Kidney (tissue), 14 donors: Measurements from ENCODE around the gene NDUFB2. TPM values are rescaled to one million over a fixed set of nuclear protein-coding genes. Genes with fewer than 3 reads are reported as not detected.
"Not testable (repeated sequence)": the region's sequence is repeated elsewhere in the genome, so short reads cannot be mapped to it uniquely, and the experiment has no call there.

Source experiments
- DNase-seq, 5 donors: peaks; one replicate each; pipeline ENCODE4 v3.0.0-alpha.2; 2013 to 2020
- FAIRE-seq: peaks from 2 replicates; lab custom pipeline; 2012; peaks lifted over from hg19 to GRCh38; lab: Jason Lieb, UNC
- H3K27ac ChIP-seq, 2 donors: one replicate each; pipeline ENCODE4 v1.7.0; 2013; ENCODE audit warnings: low read depth in 2 of 2, low read length in 2 of 2, inconsistent platforms in 1 of 2
- H3K27me3 ChIP-seq: one replicate; pipeline ENCODE4 v1.7.1; 2013; ENCODE audit warnings: low read length, inconsistent platforms; ENCODE audit not compliant: control insufficient read depth, insufficient read depth
- H3K36me3 ChIP-seq, 3 donors: one replicate each; pipeline versions ENCODE4 v1.7.0 to v1.7.1; 2013; ENCODE audit warnings: low read length in 3 of 3, control low read depth in 1 of 3, inconsistent platforms in 1 of 3; ENCODE audit not compliant: insufficient read depth in 3 of 3, control insufficient read depth in 2 of 3
- H3K4me1 ChIP-seq, 3 donors: one replicate each; pipeline versions ENCODE4 v1.7.0 to v1.7.1; 2013; ENCODE audit warnings: low read length in 3 of 3, inconsistent platforms in 1 of 3, low read depth in 1 of 3; ENCODE audit not compliant: control insufficient read depth in 2 of 3, insufficient read depth in 2 of 3
- H3K4me3 ChIP-seq, 3 donors: one replicate each; pipeline versions ENCODE4 v1.7.0 to v1.8.1; 2013; ENCODE audit warnings: low read length in 3 of 3, control low read depth in 1 of 3, inconsistent platforms in 1 of 3
- H3K9ac ChIP-seq, 3 donors: one replicate each; pipeline versions ENCODE4 v1.7.0 to v1.7.1; 2013; ENCODE audit warnings: low read length in 3 of 3, control low read depth in 1 of 3, inconsistent platforms in 1 of 3
- H3K9me3 ChIP-seq, 3 donors: one replicate each; pipeline versions ENCODE4 v1.7.0 to v1.7.1; 2013; ENCODE audit warnings: low read length in 3 of 3, control low read depth in 1 of 3, inconsistent platforms in 1 of 3; ENCODE audit not compliant: control insufficient read depth in 2 of 3, insufficient read depth in 1 of 3
- CTCF ChIP-seq: IDR thresholded peaks from 3 replicates; pipeline ENCODE4 v1.5.1; 2012; ENCODE audit warnings: mild to moderate bottlenecking, moderate library complexity, borderline replicate concordance; ENCODE audit not compliant: insufficient read depth; ENCODE audit errors: extremely low read depth
- intact Hi-C: fragments of 100-400 bp; cut with DNase I; formaldehyde crosslinking; loops from one replicate; pipeline ENCODE4 v1.11.1; 2022
- polyA plus RNA-seq: library from polyadenylated mRNA; stranded (reverse); fragments of 350-450 nt; fragmentation: Illumina TruSeq; extraction: RNeasy Lipid Tissue Mini Kit (QIAGEN cat#74804); gene quantifications from one replicate; pipeline ENCODE4 v1.2.3, GENCODE V29; 2014; ENCODE audit warnings: low read depth, low replicate concordance; ENCODE audit not compliant: insufficient read depth
- total RNA-seq: library from RNA; stranded (reverse); fragmentation: NEBNext Ultra II Directional; extraction: Animal tissue kit (Norgen Biotek cat#: 25700); gene quantifications from one replicate; pipeline ENCODE4 v1.2.1, GENCODE V29; 2021
- donor health status: control.
- donor health status: control.
- donor health status: control.
- donor health status: control.
- donor health status: control.
- donor health status: DM: yes; HTN: yes; CAD: no.
- donor health status: Normal renal cell carcinoma (clear cell type).

The NDUFB2 gene
- total and polyA plus RNA-seq, 2 donors from 2014 or later: 255 to 998 TPM

DNA sequence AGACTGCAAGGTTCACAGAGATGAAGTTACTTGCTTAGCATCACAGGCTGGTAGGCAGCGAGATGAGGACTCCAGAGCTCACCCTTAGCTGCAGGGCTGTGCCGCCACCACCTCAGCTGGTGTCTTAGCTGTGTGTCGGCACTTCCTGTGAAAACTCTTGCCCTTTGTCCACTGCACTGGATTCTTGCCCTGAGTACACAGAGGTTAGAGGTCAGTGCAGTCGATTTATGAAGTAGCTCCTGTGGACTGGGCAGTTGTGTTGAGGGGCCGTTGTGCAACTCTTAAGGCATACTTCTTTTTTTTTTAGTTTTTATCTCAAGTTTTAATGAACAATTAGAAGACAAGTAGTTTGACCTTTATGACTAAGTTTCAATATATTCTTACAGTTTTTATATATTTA lies 10.6 kb downstream of the NDUFB2 start:
- no peak for FAIRE-seq
- intact Hi-C loops: no loop called here
- Histone ChIP-seq H3K9ac (no peak overlapping the region), H3K27me3 (no peaks in the 10 kb centered on the region), H3K9me3 (no peaks in the 10 kb centered on the region), H3K4me1 (no peaks in the 10 kb centered on the region), H3K4me3 (no peak overlapping the region), H3K36me3 (peaks cover 2 to 13% (median 4%) of the 10 kb centered on the region in 3 donors), H3K27ac (no peak overlapping the region)
- no peak for DNase-seq
- no peak for TF ChIP-seq CTCF

DNA sequence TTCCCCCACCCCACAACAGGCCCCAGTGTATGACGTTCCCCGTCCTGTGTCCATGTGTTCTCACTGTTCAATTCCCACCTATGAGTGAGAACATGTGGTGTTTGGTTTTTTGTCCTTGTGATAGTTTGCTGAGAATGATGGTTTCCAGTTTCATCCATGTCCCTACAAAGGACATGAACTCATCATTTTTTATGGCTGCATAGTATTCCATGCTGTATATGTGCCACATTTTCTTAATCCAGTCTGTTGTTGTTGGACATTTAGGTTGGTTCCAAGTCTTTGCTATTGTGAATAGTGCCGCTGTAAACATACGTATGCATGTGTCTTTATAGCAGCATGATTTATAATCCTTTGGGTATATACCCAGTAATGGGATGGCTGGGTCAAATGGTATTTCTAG lies 12.3 kb downstream of the NDUFB2 start:
- H3K4me1 ChIP-seq, FAIRE-seq, H3K27me3 ChIP-seq, H3K9ac ChIP-seq, H3K4me3 ChIP-seq, intact Hi-C loops, H3K9me3 ChIP-seq, DNase-seq, H3K27ac ChIP-seq: not testable (repeated sequence)
- H3K36me3 ChIP-seq: peaks cover 2 to 13% (median 4%) of the 10 kb centered on the region in 3 donors

DNA sequence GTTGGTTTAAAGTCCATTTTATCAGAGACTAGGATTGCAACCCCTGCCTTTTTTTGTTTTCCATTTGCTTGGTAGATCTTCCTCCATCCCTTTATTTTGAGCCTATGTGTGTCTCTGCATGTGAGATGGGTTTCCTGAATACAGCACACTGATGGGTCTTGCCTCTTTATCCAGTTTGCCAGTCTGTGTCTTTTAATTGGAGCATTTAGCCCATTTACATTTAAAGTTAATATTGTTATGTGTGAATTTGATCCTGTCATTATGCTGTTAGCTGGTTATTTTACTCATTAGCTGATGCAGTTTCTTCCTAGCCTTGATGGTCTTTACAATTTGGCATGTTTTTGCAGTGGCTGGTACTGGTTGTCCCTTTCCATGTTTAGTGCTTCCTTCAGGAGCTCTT lies 15.9 kb downstream of the NDUFB2 start:
- H3K27ac ChIP-seq, H3K4me3 ChIP-seq, H3K9ac ChIP-seq, H3K4me1 ChIP-seq, intact Hi-C loops, H3K27me3 ChIP-seq, H3K36me3 ChIP-seq, FAIRE-seq, DNase-seq, H3K9me3 ChIP-seq: not testable (repeated sequence)

DNA sequence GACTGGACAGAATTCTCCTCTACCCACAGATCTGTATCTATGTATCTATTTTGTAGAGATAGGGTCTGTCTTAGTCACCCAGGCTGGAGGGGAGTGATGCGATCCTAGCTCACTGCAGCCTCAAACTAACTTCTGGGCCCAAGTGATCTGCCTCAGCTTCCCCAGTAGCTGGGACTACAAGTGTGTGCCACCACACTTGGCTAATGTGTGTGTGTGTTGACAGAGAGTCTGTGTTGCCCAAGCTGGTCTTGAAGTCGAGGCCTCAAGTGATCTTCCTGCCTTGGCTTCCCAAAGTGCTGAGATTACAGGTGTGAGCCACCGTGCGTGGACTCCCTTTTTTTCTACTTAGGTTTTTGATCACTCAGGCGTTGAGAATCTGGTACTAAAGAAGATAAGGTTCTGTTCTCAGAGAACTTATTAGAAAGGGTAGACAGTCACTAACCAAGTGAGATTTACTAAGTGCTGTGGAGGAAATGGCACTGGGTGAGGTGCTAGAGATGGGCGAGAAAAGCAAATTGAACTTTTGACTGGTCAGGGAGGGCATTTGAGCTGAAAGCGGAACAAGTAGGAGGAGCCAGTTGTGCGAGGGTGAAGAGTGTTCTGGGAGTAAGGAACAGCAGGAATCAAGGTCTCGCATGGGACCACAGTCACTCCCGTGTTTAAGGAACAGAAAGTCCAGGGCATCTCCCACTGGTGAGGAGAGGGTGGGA lies 18.0 kb downstream of the NDUFB2 start:
- Histone ChIP-seq H3K9ac (no peak overlapping the region), H3K27me3 (no peaks in the 10 kb centered on the region), H3K36me3 (no peaks in the 10 kb centered on the region), H3K4me1 (peaks cover 0 to 2% (median 0%) of the 10 kb centered on the region in 3 donors), H3K9me3 (no peaks in the 10 kb centered on the region), H3K4me3 (no peak overlapping the region), H3K27ac (no peak overlapping the region)
- DNase-seq (no peak), FAIRE-seq (no peak)
- intact Hi-C loops: no loop called here
- TF ChIP-seq CTCF: no peak
